Measurements from ENCODE around the gene SLC25A13.

The SLC25A13 gene

GRCh38 chr7:96196676-96197075 lies 125.2 kb downstream of the SLC25A13 start:
- ATAC-seq: no peak
- TF ChIP-seq PPARA (CRISPR knock-in tag; IDR thresholded peaks at IDR 0.05; ENCODE audit: borderline replicate concordance) (no peak), ZC3H10 (CRISPR knock-in tag; IDR thresholded peaks at IDR 0.05) (no peak), ZFP3 (CRISPR knock-in tag; IDR thresholded peaks at IDR 0.05) (no peak), ISL1 (CRISPR knock-in tag; IDR thresholded peaks at IDR 0.05) (no peak), ESRRG (CRISPR knock-in tag; IDR thresholded peaks at IDR 0.05) (no peak), OSR1 (CRISPR knock-in tag; IDR thresholded peaks at IDR 0.05) (no peak), ZFP30 (CRISPR knock-in tag; IDR thresholded peaks at IDR 0.05) (no peak), GLIS3 (CRISPR knock-in tag; IDR thresholded peaks at IDR 0.05) (no peak), TOX (CRISPR knock-in tag; IDR thresholded peaks at IDR 0.05; ENCODE audit: borderline replicate concordance) (no peak), TSHZ2 (CRISPR knock-in tag; IDR thresholded peaks at IDR 0.05) (no peak), CSDC2 (CRISPR knock-in tag; IDR thresholded peaks at IDR 0.05) (no peak), ARNTL (CRISPR knock-in tag; IDR thresholded peaks at IDR 0.05; ENCODE audit: borderline replicate concordance, low read depth) (no peak), ZNF70 (CRISPR knock-in tag; IDR thresholded peaks at IDR 0.05) (no peak), ZNF565 (CRISPR knock-in tag; conservative IDR thresholded peaks at IDR 0.05; ENCODE audit: low read depth) (no peak)

GRCh38 chr7:96189129-96189820 lies 132.6 kb downstream of the SLC25A13 start:
- TF ChIP-seq OSR1 (CRISPR knock-in tag; IDR thresholded peaks at IDR 0.05) (no peak), POU6F1 (CRISPR knock-in tag; IDR thresholded peaks at IDR 0.05; ENCODE audit: borderline replicate concordance, low read depth) (no peak), TOX (CRISPR knock-in tag; IDR thresholded peaks at IDR 0.05; ENCODE audit: borderline replicate concordance) (no peak), ZC3H10 (CRISPR knock-in tag; IDR thresholded peaks at IDR 0.05) (no peak), ZNF70 (CRISPR knock-in tag; IDR thresholded peaks at IDR 0.05) (no peak), TSHZ2 (CRISPR knock-in tag; IDR thresholded peaks at IDR 0.05) (no peak), BACH2 (CRISPR knock-in tag; IDR thresholded peaks at IDR 0.05; ENCODE audit: borderline replicate concordance) (no peak), CSDC2 (CRISPR knock-in tag; IDR thresholded peaks at IDR 0.05) (no peak), PPARA (CRISPR knock-in tag; IDR thresholded peaks at IDR 0.05; ENCODE audit: borderline replicate concordance) (no peak), ZFP30 (CRISPR knock-in tag; IDR thresholded peaks at IDR 0.05) (no peak), ZNF8 (CRISPR knock-in tag; IDR thresholded peaks at IDR 0.05) (no peak), TCF4 (CRISPR knock-in tag; IDR thresholded peaks at IDR 0.05; ENCODE audit: borderline replicate concordance) (no peak), ESRRG (CRISPR knock-in tag; IDR thresholded peaks at IDR 0.05) (no peak), SNAI2 (CRISPR knock-in tag; IDR thresholded peaks at IDR 0.05) (no peak), ZNF565 (CRISPR knock-in tag; conservative IDR thresholded peaks at IDR 0.05; ENCODE audit: low read depth) (no peak)
- no peak for ATAC-seq

- TF ChIP-seq PPARA (CRISPR knock-in tag; IDR thresholded peaks at IDR 0.05; ENCODE audit: borderline replicate concordance): no peak
- no peak for TF ChIP-seq TSHZ2 (CRISPR knock-in tag; IDR thresholded peaks at IDR 0.05)
- no peak for TF ChIP-seq CSRNP3 (CRISPR knock-in tag; IDR thresholded peaks at IDR 0.05)
- no peak for ATAC-seq
Measured at GRCh38 chr7:96188591-96188991, 133.3 kb downstream of the SLC25A13 start.

All from SK-N-SH treated with all-trans-retinoic acid at 6 μM for 48 hours (cell line).